Measurements from ENCODE around the gene CSE1L.
A peak's percentile ranks its signal among the peaks of the same experiment; 100 is the strongest.
"Not testable (repeated sequence)": the region's sequence is repeated elsewhere in the genome, so short reads cannot be mapped to it uniquely, and the experiment has no call there.

The CSE1L gene

GRCh38 chr20:49046087-49046900, at the start of gene CSE1L:
Gene CSE1L, plus strand, starts transcription at chr20:49046312. Its CDS starts 12,152 bp downstream, at chr20:49058464.
- DNase-seq, result peak; percentile 93

- no peak for DNase-seq
These were observed 45.9 kb upstream of the CSE1L start for GRCh38 chr20:48999890-49000870.

- no peak for DNase-seq
These were observed 44.4 kb upstream of the CSE1L start for GRCh38 chr20:49001741-49002140.

- no peak for DNase-seq
These were observed 39.6 kb upstream of the CSE1L start for GRCh38 chr20:49006446-49006980.

- DNase-seq, result no peak
These were observed 36.0 kb upstream of the CSE1L start for GRCh38 chr20:49009899-49010631.

GRCh38 chr20:49024220-49024619, 21.9 kb upstream of the CSE1L start:
- no peak for DNase-seq

- not testable (repeated sequence) for DNase-seq
These were observed 17.9 kb upstream of the CSE1L start for GRCh38 chr20:49028177-49028576.

GRCh38 chr20:49028684-49029083, 17.4 kb upstream of the CSE1L start:
- peak; percentile 9 for DNase-seq

GRCh38 chr20:49029203-49029602, 16.9 kb upstream of the CSE1L start:
- DNase-seq, result peak; percentile 60

- DNase-seq, result no peak
These were observed 15.0 kb upstream of the CSE1L start for GRCh38 chr20:49030954-49031619.

- no peak for DNase-seq
These were observed 13.7 kb upstream of the CSE1L start for GRCh38 chr20:49032455-49032854.

- no peak for DNase-seq
These were observed 11.9 kb upstream of the CSE1L start for GRCh38 chr20:49034070-49034732.

GRCh38 chr20:49037962-49038387, 8.1 kb upstream of the CSE1L start:
- DNase-seq, result no peak

GRCh38 chr20:49039854-49040253, 6.3 kb upstream of the CSE1L start:
- DNase-seq, result no peak

GRCh38 chr20:49043000-49043399, 3.1 kb upstream of the CSE1L start:
- DNase-seq, result no peak

- no peak for DNase-seq
These were observed 549 bp upstream of the CSE1L start for GRCh38 chr20:49045440-49046086.

- no peak for DNase-seq
These were observed 6.2 kb downstream of the CSE1L start for GRCh38 chr20:49052334-49052733.

- no peak for DNase-seq
These were observed 8.0 kb downstream of the CSE1L start for GRCh38 chr20:49054056-49054643.

GRCh38 chr20:49063279-49063678, 17.2 kb downstream of the CSE1L start:
- no peak for DNase-seq

- no peak for DNase-seq
These were observed 28.4 kb downstream of the CSE1L start for GRCh38 chr20:49074521-49074920.

- DNase-seq, result no peak
These were observed 32.2 kb downstream of the CSE1L start for GRCh38 chr20:49078310-49078709.
